Vagina (tissue), 2 donors: ENCODE data around the gene LMCD1.

ENCODE experiments used
- POLR2AphosphoS5 ChIP-seq, 2 donors: sonication (generic); formaldehyde crosslinking; IDR thresholded peaks; one replicate each; pipeline ENCODE4 v1.9.0; 2017; ENCODE audit warnings: antibody characterized with exemption in 2 of 2, mild to moderate bottlenecking in 2 of 2, low read depth in 1 of 2; ENCODE audit not compliant: insufficient read depth in 1 of 2
- TF ChIP-seq, protein P1 (sequence below), 3 experiments: fragments of 450-650 bp in 2 of 3; fragments of 200-600 bp in 1 of 3; sonication (generic) in 1 of 3; IDR thresholded peaks; one replicate each; pipeline ENCODE4 v1.5.1; 2017 to 2019; ENCODE audit warnings: antibody characterized with exemption in 3 of 3, mild to moderate bottlenecking in 2 of 3, moderate library complexity in 2 of 3

DNA sequence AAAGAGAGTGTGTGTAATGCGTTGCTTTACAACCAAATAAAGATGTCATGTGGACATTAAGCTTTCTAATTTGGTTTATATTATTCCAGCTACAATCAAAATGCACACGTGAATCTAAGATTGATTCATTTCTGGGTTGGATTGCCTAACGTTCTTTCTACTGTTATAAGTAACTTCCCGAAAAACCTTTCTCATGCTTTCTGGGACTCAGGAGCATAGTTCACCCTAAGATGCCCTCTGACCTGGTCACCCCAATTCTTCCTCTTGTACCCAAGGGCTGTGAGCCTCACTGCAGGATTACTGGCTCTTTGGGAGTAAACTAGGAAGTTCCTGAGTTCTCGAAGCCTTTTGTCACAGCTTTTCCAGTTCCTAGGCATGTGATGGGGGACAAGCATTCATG is 12.7 kb upstream of the LMCD1 start:
- TF ChIP-seq, protein P1, sequence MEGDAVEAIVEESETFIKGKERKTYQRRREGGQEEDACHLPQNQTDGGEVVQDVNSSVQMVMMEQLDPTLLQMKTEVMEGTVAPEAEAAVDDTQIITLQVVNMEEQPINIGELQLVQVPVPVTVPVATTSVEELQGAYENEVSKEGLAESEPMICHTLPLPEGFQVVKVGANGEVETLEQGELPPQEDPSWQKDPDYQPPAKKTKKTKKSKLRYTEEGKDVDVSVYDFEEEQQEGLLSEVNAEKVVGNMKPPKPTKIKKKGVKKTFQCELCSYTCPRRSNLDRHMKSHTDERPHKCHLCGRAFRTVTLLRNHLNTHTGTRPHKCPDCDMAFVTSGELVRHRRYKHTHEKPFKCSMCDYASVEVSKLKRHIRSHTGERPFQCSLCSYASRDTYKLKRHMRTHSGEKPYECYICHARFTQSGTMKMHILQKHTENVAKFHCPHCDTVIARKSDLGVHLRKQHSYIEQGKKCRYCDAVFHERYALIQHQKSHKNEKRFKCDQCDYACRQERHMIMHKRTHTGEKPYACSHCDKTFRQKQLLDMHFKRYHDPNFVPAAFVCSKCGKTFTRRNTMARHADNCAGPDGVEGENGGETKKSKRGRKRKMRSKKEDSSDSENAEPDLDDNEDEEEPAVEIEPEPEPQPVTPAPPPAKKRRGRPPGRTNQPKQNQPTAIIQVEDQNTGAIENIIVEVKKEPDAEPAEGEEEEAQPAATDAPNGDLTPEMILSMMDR (IDR thresholded peaks at IDR 0.05): no peak
- peak in 1 of 2 donors; percentile 25 for TF ChIP-seq POLR2AphosphoS5 (IDR thresholded peaks at IDR 0.05; ENCODE audit: insufficient read depth in 1 of 2, low read depth in 1 of 2)
